ENCODE measurements around the gene SHC2.
"Not testable (repeated sequence)": the region's sequence is repeated elsewhere in the genome, so short reads cannot be mapped to it uniquely, and the experiment has no call there.

The SHC2 gene

GRCh38 chr19:491146-491741, 30.4 kb upstream of the SHC2 start:
- DNase-seq: no peak

- DNase-seq: peak; percentile 41
Measured at GRCh38 chr19:489418-490196, 28.8 kb upstream of the SHC2 start.

- DNase-seq: peak; percentile 94
Measured at GRCh38 chr19:488505-489417, 27.9 kb upstream of the SHC2 start.

GRCh38 chr19:485583-486236, 24.9 kb upstream of the SHC2 start:
- peak; percentile 23 for DNase-seq

- DNase-seq: no peak
Measured at GRCh38 chr19:485077-485476, 24.2 kb upstream of the SHC2 start.

GRCh38 chr19:484494-484893, 23.7 kb upstream of the SHC2 start:
- DNase-seq: no peak

- DNase-seq: no peak
Measured at GRCh38 chr19:483332-484072, 22.7 kb upstream of the SHC2 start.

GRCh38 chr19:482186-483041, 21.6 kb upstream of the SHC2 start:
- DNase-seq: no peak

- DNase-seq: not testable (repeated sequence)
Measured at GRCh38 chr19:481100-481499, 20.3 kb upstream of the SHC2 start.

- DNase-seq: peak; percentile 62
Measured at GRCh38 chr19:480016-480855, 19.4 kb upstream of the SHC2 start.

- DNase-seq: no peak
Measured at GRCh38 chr19:478976-479375, 18.1 kb upstream of the SHC2 start.

GRCh38 chr19:478236-478903, 17.5 kb upstream of the SHC2 start:
- DNase-seq: no peak

GRCh38 chr19:475360-475759, 14.5 kb upstream of the SHC2 start:
- no peak for DNase-seq

- no peak for DNase-seq
Measured at GRCh38 chr19:474126-475078, 13.6 kb upstream of the SHC2 start.

- peak; percentile 13 for DNase-seq
Measured at GRCh38 chr19:472005-472858, 11.4 kb upstream of the SHC2 start.

GRCh38 chr19:470701-471100, 9.9 kb upstream of the SHC2 start:
- no peak for DNase-seq

GRCh38 chr19:469833-470232, 9.0 kb upstream of the SHC2 start:
- no peak for DNase-seq
